ENCODE measurements around the gene TAOK3.

TAOK3 gene

DNA sequence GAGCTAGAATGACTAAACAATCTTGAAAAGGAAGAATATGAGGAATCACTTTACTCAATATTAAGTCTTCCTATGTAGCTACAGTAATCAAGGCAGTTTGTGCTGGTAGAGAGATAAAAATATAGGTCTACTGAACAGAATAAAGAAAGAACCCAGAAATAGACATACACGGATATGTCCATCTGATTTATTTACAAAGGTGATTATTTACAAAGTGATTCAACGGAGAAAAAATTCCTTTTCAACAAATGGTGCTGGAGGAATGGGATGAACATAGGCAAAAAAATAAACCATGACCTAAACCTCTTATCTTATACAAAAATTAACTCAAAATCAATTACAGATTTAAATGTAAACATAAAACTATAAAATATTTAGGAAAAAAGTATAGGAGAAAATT is 36.6 kb downstream of the TAOK3 start:
- no peak for DNase-seq

DNA sequence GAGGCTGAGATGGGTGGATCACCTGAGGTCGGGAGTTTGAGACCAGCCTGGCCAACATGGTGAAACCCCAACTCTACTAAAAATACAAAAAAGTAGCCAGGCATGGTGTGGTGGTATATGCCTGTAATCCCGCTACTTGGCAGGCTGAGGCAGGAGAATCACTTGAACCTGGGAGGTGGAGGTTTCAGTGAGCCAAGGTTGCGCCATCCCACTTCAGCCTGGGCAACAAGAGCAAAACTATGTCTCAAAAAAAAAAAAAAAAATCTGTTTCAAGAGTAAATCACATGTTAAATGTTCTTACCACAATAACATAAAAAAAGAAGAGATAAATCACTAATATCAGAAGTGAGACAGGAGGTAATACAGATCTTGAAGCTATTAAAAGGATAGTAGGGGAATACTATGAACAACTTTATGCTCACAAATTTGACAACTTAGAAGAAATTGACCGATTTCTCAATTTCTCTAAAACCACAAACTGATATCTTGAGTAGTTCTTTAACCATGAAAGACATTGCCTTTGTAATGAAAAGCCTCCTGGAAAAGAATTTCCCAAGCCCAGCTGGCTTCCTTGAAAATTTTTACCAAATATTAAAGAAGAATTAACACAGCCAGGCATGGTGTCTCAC is 37.7 kb downstream of the TAOK3 start:
- DNase-seq, result no peak

DNA sequence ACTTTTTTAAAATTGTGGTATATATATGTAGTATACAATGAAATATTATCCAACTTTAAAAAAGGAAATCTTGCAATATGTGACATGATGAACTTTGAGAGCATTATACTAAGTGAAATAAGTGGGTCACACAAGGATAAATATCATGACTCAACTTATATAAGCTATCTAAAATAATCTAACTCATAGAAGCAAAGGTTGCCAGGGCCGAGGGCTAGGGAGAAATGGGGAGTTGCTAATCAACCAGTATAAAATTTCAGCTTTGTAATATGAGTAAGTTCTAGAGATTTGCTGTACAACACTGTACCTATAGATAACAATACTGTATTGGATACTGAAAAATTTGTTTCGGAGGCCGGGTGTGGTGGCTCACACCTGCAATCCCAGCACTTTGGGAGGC is 38.5 kb downstream of the TAOK3 start:
- no peak for DNase-seq

DNA sequence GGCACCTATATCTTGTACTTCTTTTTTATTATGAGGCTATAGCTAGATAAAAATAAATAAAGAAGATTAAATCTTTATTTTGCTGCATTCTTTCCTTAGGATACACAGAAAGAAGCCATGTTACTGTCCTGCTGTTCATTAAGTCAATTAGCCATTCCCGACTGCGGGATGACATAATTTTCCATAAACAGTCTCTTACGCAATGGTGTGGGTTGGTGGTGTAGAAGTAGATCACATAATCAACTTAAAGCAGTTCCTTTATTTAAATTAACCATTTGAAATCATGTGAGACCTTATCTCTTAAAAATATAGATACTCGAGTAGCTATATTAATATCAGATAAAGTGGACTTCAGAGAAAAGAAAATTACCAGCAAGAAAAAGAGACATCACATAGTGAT is 40.2 kb downstream of the TAOK3 start:
- DNase-seq, result no peak

DNA sequence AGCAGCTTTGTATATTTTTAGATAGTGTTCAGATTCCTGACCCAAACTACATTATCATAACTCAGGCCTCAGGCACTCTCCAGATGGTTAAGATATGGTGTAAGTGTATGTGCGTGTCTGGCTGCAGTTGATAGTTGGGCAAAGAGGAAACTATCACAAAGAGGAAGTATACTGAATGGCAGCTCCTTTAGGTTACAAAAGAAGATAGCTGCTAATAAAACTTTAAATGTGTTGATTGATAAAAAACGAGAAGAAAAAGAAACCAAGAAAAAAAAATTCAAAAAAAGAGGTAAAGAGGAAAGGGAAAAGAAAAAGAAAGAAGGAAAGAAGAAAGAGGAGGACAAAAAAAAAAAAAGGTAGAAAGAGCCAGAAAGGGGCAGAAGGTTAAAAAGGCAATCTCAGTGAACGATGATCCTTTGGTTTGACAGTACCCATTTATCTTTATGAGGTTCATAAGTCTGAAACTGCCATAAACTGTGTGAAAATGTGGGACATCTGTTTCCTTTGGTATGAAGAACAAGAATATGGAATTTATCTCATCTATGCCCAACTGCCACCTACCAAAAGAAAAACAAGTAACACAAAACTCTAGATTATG is 42.2 kb downstream of the TAOK3 start:
- peak in 1 of 2 donors; percentile 10 for DNase-seq

DNA sequence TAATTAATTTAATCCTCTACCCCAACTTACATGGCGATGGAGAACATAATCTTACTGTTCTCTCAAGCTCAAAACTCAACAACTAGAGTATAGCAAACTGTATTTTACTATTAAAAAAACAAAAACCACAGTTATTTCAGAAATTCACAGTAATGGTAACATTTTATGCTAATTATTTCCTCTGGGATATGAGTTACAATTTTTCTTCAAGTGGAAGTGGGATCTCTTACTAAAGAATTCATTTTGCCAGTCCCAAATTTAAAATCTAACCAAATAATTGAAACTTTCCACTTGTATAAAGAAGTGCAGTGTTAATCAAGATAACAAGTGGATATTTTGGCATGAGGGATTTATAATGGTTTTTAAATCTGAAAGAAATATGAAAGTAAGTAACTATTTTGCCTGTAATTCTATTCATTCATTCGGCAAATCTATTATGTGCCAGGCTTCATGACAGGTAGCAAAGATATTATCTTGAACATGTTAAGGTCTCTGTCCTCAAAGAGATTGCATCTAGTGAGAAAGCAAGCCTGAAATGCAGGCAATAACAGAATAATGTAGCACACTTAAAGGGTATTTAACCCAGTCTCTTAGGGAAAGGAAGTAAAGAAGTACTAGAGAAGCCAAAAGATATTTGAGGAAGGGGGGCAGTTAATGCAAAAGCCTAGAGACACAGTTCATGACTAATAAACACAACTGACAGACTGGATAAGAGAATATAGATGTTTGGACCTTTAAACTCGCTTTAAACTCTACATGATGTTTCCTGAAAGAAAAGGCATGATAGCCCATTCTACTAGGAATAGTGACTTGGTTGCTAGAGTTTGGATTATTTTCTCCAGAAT is 44.0 kb downstream of the TAOK3 start:
- DNase-seq, result no peak

DNA sequence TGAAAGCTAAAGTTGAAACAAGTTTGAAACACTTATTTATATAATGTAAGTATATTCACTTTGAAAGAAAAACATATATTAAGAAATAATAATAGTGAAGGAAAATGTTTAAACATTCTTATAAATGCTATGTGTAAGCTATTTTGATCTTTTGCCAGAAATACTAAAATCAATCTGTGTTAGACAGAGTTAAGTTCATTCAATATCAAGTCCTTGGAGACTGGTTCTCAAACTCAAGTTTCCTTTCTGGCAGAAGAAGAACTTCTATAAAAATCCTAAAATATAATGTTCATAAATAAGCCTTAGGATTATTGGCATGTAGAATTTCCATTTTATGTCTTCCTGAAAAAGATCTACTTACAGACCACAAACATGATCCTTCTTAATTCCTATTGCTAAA is 45.3 kb downstream of the TAOK3 start:
- no peak for DNase-seq

DNA sequence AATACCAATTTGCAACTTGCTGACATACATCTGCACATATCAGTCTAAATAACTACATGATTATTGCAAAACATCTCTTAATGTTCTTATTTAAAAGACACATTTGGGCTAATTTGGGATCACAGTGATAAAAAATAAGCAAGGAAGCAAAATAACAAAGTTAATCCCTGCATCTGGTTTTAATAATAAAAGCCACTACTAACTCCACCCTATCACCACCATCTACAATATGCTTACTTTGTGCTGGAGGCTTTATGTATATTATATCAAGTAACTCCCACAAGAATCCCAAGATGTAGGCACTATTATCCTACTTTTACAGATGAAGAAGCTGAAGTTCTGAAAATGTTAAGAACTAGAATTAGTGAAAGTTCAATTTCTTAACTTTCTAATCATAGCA is 45.7 kb downstream of the TAOK3 start:
- no peak for DNase-seq

DNA sequence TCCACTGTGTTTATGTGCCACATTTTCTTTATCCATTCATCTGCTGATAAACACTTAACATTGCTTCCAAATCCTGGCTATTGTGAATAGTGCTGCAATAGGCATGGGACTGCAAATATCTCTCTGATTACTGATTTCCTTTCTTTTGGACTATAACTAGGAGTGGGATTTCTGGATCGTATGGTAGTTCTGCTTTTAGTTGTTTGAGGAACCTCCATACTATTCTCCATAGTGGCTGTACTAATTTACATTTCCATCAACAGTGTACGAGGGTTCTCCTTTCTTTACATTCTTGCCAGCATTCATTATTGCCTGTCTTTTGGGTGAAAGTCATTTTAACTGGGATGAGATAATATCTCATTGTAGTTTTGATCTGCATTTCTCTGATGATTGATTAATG is 47.6 kb downstream of the TAOK3 start:
- DNase-seq, result no peak

DNA sequence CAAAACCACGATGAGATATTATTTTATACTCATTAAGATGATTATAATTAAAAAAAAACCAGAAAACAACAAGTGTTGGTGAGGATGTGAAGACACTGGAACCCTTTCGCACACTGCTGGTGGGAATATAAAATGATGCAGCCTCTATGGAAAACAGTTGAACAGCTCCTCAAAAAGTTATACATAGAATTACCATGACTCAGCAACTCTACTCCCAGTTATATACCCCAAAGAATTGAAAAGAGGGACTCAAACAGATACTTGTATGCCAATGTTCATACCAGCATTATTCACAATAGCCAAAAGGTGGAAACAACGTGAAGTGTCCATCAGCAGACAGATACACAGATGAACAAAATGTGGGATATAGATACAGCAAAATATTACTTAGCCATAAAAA is 53.1 kb downstream of the TAOK3 start:
- no peak for DNase-seq

DNA sequence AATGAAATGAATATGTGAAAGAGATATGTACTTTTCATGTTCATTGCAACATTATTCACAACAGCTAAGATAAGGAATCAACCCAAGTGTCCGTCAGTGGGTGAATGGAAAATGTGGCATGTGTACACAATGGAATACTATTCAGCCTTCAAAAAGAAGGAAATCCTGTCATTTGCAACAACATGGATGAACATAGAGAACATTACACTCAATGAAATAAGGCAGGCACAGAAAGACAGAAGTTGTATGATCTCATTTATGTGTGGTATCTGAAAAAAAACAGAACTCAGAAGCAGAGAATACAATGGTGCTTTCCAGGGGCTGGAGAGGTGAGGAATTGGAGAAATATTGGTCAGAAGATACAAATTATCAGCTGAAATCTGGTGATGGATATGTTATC is 54.0 kb downstream of the TAOK3 start:
- DNase-seq, result no peak

DNA sequence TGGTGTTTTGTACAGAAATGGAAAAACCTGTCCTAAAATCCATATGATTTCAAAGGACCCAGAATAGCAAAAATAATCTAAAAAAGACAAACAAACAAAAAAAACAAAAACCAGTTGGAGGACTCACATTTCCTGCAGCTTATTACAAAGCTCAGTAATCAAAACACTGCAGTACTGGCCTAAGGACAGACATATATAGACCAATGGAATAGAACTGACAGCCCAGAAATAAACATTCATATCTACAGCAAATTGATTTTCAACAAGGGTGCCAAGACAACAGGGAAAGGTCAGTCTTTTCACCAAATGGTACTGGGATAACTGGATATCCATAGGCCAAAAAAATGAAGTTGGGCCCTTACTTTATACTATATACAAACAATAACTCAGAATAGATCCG is 55.0 kb downstream of the TAOK3 start:
- no peak for DNase-seq

DNA sequence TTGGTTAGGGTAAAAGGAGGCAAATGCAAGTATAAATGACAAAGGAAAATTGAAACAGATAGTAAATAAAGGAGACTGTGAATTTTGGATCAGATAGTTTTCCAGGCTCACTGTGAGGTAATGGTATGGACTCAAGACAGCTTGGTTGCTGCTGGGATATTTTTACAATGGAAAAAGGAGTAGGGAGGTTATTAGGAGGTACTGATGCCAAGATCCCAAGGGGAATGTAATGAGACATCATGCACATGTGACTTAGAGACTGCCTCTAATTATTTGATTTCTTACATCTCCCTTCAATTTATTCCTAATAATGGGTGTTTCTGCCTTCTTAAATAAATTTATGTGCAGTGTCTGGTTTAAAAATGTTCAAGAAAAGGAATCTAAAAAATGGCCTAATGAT is 56.9 kb downstream of the TAOK3 start:
- no peak for DNase-seq

DNA sequence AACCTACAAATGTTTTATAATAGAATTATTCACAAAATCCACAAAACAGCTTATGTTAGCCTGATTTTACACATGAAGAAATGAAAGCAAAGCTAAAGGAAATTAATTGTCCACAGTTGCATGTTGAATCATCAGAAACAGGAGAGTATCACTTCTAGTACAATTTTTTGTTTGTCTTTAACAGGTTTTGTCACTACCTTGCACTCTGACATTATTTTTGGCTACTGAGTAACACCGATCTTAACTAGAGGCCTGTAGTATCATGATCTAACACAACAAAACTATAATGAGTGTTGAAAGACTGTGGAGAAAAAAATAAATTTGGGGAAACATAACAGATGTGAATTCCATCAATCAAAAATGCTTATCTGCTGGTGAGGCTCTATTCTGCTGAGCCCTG is 60.1 kb downstream of the TAOK3 start:
- DNase-seq, result no peak

DNA sequence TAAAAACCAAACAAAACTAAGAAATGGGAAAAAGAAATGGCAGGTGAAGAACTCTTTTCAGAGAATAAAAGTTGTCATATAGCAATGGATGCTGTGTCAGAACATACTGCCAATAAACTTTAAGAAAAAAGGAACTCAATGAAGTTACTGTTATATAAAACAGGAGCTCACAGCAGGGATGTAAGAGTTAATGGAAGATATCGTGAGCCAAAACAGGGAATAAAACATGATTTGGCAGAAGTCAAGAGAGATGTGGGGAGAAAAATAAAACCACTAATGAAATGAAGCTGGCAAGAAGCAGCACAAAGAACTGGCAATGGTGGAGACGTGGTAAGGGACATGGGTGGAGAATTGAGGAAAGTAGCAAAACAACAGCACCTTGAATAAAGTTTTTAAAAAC is 61.0 kb downstream of the TAOK3 start:
- DNase-seq, result no peak

DNA sequence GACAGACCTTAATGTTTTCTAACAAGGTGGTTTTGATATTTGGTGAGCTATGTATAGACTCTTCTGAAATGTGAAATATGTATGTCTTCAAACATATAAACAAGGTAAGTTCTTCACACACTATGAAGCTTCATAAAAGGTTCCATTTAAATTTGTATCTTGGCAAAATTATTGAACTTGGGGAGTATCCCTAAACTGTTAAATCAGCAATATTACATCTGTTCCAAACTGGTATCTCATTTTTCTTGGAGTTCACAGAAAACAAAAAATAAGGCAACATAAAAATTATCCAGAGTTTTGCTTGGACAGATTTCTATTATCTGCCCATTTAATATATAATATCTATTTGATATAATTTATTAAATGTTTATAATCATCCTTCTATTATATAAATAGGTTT is 62.4 kb downstream of the TAOK3 start:
- DNase-seq, result no peak

DNA sequence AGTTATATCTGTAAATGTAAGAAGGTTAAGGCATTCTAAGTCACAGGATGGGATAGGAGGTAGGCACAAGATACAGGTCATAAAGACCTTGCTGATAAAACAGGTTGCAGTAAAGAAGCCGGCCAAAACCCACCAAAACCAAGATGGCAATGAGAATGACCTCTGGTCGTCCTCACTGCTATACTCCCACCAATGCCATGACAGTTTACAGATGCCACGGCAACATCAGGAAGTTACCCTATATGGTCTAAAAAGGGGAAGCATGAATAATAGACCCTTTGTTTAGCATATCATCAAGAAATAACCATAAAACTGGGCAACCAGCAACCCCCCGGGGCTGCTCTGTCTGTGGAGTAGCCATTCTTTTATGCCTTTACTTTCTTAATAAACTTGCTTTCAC is 64.7 kb downstream of the TAOK3 start:
- peak; percentile 16 to 32 for DNase-seq

DNA sequence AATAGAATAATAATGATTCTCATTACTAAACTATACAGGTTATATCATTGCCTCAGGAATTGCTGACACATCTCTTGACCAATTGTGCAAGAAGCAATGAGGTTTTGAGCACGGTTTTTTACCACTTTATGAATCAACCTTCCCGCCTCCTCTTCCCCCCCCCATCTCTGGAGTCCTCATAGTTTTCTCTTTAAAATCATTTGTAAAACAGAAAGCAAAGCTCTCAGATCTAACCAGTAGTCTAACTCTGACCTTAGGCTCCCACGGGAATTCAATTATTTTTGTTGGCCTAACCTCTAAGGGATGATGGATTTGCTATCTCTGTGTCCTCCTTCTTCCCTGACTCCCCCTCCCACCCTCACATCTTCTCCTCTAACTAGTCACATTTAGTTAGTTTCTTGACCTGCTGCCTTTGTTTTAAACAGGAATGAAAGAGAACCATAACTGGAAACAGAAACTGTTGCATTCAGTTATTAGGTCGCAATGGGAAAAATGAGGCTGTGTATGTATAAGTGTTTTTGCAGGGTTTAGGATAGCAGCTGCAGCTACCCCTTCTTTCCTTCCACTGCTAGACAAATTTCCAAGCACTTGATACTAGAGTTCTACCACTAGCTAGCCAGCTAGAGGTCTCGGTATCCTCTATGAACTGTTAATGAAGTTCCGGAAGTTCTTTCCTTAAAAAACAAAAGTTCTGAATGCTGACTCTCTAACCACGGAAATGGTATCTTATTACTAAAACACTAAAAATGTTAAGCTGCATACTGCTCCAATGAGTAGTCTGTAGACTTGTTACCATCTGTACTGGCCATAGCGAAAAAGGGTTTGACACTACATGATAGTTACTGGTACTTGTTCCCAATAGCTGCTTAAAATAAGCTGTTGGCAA is 65.4 kb downstream of the TAOK3 start:
- peak in 1 of 2 donors; percentile 26 for DNase-seq

DNA sequence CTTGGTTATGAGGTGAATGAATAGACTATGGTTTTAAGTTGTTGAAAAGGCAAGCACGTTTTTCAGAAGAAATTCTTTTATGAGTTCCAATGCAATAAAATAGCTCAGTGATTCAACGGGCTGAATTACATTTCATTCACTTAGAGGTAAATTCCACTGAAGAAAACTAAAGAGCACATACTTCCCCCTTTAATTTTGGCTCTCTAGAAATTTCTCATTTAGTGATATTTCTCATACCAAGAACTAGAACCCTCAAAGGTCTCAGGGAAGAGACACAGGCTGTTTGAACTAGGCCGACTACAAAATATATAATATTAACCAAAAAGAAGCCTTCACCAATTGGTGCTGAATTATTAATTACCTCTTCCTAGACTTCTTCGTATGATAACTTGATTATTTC is 68.6 kb downstream of the TAOK3 start:
- no peak for DNase-seq

DNA sequence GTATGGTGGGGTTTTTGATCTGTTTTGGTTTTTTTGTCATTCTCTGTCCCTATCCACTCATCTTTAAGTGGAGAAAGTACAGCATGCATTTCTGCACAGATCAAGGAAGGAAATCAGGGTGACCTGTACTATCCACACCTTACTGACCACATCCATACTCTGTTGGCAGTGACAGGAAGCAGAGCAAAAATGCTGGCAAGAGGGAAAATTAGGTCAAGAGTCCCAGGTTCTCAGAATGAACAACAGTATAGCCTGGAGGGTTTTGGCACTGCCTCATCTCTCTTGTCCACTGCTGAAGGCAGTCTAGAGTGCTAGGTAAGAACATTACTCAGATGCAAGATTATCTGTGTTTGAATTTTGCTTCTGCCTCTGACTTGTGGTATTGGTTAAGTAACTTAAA is 70.7 kb downstream of the TAOK3 start:
- no peak for DNase-seq

DNA sequence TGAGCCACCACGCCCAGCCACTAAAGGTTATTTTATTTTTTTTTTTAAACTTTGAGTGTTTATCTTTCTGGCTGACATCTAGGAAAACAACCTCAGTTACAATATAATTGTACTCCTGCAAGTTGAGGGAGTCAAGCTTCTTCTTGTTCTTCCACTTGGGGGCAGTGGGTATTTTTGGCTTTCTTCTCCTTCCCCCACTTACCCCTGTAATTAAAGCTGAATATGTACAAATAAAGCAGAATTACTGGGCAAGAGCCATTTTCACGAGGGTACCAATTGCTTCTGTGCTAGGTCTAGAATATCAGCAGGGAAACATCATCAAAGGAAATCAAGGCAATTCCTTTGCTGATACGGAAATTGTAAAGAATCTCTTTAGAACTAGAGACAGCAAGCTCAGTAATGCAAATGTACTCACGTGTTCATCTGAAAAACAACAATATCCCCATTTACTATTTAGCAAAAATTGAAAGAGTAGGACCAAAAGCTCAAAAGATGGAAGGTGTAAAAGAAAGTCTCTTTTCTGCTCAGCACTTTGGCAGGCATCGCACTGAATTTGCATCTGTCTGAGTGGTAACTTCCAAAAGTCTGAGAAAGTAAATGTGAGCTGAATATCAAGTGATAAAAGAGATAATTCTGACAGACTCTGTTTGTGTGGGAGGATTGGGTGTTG is 72.8 kb downstream of the TAOK3 start:
- no peak for DNase-seq

DNA sequence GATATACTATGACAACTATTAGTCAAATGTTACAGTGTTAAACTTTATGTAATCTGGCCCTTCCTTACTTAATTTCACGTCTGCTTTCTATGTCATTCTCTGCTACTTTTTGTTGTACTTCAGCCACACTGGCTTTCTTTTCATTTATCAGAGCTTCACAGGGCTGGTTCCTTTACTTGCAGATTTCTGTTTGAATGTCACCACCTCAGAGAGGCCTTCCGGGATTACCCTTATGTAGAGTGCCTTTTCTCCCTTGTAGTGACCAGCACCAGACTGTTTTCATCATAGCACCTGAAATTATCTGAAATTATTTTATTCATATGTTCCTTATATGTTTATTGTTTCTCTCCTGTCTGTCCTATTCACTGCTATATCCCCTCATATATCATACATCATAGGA is 75.4 kb downstream of the TAOK3 start:
- no peak for DNase-seq

DNA sequence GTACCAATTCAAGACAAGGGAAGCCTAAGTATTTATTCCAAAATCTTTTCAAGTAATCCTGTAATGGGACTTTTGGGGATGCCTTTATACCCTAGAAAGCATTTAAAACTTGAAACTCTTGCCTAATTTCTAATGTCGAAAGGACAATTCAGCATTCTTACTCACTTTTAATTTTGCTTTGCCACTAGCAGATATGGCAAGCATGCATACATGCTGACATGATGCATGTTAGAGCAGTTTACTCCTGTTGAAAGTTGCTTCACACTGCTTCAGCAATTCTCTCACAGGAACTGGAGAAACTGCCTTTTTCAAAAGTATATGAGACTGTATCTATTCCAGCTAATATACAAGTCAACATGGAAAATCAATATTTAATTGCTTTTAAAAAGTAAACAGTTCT is 79.9 kb downstream of the TAOK3 start:
- no peak for DNase-seq
